GM21528 (cell line): Measurements from ENCODE around the gene HPN.
"Not testable (repeated sequence)": the region's sequence is repeated elsewhere in the genome, so short reads cannot be mapped to it uniquely, and the experiment has no call there.

ENCODE experiments used
- ATAC-seq: cut with Tn5 transposase; IDR thresholded peaks from one replicate; pipeline ENCODE4 v1.9.1; 2021; ENCODE audit warnings: mild to moderate bottlenecking, moderate library complexity; ENCODE audit not compliant: unreplicated experiment, low FRiP score

Gene HPN

DNA sequence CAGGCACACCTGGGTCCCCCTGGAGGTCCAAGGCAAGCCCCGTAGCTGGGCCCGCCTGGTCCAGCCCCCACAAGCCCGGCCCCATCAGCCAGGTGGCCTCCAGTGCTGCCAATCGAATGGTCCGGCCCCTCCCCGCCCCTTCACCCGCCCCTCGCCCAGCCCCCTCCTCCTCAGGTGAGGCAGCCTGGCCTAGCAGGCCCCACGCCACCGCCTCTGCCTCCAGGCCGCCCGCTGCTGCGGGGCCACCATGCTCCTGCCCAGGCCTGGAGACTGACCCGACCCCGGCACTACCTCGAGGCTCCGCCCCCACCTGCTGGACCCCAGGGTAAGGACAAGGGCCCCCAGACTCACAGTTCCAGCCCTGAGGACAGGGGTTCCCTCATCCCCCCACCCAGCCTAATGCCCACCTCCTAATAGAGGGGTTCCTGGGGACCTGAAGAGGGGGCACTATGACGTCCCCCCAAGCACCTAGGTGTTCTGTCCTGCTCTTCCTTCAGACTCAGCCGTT is at the start of gene HPN:
HPN (plus strand) TSS at position 174 of the 508 bp plus-strand sequence. CDS start 786 bp downstream, outside the sequence.
- no peak for ATAC-seq

DNA sequence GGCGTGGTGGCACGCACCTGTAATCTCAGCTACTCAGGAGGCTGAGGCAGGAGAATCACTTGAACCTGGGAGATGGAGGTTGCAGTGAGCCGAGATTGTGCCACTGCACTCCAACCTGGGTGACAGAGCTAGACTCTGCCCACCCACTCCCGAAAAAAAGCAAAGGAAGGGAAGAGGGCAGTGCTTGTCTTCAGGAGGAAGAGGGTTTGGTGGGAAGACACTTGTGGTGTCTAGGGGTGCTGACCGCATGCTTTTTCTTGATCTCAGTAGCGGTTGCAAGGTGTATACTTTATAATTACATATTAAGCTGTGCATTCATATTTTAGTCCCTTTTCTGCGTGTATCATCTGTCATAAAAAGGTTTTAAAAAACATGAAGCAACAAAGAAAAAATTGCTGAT is 48.9 kb upstream of the HPN start:
- ATAC-seq: not testable (repeated sequence)

DNA sequence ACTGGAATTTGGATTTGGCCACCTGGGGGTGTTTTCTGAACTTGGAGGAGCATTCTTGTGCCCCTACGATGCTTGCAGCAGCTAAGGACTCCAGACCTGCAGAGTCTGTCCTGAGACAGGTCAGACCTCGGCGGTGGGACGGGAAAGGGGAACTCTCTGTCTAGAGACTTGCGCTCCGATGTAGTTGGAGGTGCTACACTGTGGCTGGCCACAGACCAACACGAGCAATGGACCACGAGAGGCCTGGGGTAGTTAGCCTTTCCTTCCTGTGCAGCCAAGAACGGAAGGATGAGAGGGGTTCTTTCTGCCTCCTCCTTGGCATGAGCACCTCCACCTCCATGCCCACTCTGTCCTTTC is 47.3 kb upstream of the HPN start:
- no peak for ATAC-seq

DNA sequence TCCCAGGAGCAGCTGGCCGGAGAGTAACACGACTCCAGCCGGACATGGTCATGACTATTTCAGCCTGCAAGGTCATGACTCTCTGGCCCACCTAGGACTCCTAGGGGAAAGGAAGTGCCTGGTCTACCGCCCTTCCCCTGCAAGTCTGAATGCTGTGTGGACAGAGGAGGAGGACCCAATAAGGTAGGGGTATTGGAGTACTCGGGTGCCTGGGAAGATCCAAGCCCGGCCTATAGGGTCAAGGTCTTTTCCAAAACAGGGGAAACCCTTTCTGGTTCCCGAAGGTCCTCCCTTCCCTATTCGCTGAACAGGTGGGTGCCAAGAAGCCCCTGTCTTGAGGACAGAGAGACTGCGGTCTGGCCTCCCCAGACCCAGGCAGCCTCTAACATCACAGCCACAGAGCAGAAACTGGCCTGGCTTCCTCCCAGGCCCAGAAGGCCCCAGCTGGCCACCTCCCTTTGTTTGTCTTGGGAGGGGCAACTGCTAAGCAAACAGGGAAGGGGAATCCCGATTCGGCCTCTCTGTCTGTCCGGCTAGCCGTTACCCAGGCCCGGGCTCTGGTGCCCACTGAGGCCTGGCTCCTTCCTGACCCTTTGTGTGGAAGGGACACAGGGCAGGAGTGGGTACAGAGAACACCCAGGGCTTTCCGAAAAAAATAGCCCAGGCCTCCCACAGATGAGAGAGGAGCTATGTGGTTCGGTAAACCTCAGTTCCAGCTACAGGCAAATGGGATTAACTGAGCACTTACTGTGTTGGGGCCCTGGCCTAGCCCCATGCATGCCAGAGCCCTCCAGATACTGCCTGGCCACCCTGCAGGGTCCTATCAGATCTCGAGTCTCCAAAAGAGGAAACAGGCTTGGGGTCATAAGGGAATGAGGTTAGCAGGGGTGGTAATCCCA is 46.6 kb upstream of the HPN start:
- no peak for ATAC-seq

DNA sequence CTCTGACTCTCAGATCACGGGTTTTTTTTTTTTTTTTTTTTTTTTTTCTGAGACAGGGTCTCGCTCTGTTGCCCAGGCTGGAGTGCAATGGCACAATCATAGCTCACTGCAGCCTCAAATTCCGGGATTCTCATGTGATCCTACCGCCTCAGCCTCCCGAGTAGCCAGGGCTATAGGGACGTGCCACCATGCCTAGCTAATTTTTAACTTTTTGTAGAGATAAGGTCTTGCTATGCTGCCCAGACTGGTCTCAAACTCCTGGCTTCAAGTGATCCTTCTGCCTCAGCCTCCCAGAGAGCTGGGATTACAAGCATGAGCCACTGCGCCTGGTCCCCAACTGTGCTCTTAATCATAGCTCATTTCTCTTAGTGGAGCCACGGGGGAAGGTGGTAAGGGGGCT is 46.0 kb upstream of the HPN start:
- ATAC-seq: no peak

DNA sequence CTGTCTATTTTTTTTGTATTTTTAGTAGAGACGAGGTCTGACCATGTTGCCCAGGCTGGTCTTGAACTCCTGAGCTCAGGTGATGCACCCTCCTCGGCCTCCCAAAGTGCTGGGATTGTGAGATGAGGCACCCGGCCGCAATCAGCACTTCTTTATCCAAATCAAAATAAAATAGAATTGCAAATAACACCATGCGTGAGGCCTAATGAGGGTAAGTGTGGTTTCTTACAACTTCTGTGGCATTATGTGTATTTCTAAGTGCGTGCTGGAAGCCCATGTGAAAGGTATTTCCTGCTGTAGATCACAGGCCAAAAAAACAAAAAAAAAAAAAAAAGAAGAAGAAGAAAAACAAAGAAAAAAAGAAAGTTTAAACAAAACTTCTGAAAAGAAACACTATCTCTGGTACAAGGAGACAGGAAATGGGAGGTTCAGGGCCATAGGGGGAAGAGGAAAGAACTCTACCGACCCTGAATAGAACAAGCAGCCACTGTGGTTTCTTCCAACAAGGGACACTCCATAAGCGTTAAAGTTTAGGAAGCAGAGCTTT is 44.4 kb upstream of the HPN start:
- ATAC-seq: no peak

DNA sequence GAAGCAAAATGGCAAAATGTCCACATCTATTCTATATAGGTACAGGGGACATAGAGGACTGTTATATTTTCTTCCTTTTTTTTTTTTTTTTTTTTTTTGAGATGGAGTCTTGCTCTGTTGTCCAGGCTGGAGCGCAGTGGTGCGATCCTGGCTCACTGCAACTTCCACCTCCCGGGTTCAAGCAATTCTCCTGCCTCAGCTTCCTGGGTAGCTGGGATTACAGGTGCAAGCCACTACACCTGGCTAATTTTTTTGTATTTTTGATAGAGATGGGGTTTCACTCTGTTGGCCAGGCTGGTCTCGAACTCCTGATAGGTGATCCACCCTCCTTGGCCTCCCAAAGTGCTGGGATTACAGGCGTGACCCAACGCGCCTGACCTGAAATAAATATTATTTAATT is 43.3 kb upstream of the HPN start:
- ATAC-seq: not testable (repeated sequence)

DNA sequence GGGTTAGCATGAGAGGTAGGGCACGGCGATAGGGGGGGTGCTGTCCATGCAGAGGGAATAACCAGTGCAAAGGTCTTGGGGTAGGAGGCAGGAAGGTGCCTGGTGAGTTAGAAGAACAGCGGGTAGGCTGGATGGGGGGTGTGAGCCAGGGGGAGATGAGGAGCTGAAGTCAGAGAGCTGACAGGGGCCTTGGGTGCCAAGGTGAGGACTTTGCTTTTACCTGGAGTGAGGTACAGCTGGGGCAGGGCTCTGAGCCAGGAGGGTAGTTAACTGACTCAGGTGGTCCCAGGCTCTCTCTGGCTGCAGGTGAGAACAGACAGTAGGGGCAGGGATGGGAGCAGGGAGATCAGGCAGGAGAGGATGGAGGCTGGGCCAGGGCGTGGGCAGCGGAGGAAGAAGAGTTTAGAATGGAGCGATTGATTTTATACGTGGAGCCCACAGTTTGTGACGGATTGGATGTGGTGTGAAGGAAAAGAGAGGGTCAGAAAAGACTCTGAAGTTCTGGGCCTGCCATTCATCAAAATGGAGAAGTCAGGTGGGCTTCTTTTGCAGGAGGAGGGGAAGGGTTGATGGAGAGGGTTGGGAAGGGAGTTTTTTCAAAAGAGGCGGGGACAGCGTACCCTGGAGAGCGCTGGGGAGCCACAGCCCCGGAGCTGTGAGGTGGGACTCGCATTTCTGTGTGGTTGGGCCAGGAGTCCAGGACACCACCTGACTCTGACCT is 42.6 kb upstream of the HPN start:
- no peak for ATAC-seq

DNA sequence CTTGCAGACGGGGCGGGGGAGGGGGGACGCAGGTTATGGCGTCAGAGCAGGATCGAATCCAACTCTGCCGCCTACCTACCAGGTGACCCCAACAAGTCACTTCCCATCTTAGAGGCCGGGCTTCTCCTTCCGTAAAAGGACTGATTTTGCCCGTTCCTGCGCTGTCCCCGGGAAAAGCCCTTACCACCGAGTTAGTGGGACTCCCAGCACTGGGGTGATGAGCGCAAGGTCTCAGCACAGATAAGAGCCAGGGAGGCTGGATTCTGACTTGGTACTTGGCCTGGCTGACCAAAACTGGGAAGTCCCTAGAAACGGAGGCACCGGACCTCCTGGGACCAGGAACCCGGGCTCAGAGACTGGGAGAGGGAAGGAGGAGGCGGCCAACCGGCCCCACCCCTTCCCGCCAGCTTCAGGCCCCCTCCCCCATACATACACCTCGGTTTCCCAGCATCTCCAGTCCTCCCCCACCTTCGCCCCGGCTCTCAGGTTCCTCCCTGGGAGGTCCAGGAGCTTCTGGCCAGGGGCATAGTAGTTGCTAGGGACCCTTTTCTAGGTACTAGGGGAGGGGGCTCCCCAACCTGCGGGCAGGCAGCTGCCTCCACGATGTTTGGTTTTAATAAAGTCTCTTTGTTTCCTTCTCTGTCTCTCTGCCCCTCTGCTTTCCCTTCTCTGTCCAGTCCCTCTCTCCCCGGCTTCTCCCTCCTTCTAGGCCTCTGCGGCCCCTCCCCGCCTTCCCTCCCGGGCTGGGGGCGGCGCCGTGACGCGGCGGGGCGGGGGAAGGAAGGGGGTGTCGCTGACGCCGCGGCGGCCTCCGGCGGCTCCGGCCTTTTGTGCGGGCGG is 41.8 kb upstream of the HPN start, which contains the start of gene GRAMD1A:
GRAMD1A (plus strand) TSS at position 826 of the 840 bp plus-strand sequence. CDS start 156 bp downstream, outside the sequence.
- peak; percentile 52 for ATAC-seq

DNA sequence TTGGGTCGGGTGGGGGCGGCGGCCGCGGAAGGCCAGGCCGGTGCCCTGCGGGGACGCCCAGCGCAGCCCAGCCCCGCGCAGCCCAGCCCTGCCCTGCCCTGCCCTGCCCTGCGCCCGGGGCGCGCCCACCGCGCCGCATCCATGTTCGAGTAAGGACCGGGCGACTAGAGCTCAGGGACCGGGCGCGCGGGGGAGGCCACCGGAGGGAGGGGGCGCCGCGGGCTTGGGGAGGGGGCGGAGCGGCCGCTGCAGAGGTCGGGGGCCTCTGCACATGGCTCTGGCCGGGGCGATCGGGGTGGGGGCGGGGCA is 41.2 kb upstream of the HPN start:
- no peak for ATAC-seq

DNA sequence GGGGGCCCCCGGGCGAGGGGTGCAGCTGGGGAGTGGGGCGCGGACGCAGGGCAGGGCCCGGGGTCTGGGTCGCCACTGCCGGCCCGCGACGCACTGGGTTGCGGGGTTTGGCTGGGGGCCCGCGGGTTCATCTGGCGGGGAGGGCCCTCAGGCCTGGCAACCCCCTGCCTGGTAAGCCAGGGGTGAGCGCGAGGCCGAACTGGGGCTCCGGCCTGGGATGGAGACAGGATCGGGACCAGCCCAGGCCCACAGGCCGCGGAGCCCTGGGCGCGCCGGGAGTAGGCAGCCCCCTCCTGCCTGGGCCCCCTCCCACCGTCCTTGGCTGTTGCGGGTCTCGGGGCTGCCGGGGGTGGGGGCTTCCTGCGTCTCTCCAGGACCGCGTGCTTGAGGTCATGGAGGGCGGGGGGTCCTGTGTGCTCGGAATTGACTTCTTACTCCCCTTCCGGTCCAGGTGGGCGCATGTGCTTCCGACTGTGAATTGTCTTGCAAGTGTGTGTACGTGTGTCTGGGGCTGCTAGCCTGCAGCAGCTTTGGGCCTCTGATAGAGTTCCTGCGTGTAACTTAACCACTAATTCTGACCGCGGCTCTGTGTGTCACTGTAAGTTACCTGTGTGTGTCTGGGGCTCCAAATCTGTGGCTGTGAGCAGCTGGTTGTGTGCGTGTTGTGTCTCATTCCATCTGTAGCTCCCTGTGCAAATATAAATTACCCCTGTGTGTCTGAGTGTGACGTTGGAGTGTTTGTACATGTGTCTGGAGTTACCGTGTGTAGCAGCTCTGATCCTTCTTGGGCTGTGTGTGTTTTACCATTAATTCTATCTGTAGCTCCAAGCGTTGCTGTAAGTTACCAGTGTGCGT is 40.6 kb upstream of the HPN start:
- ATAC-seq: no peak

DNA sequence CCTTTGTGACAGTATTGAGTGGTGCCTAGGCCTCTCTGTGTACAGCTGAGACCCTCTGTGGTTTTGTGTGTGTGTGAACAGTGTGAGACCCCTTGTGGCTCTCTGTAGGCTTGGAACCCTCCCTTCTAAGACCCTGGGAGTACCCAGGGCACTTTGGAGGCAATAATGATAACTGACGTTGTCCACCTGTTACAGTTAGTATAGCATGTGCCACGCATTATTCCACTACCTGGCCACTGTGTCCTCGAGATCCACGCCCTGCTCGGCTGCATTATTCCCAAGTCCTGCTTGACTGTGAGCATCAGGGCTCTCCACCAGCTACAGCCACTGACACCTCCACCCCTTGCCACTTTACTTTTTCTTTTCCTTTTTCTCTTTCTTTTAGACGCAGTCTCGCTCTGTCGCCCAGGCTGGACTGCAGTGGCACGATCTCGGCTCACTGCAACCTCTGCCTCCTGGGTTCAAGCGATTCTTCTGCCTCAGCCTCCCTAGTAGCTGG is 39.4 kb upstream of the HPN start:
- no peak for ATAC-seq

DNA sequence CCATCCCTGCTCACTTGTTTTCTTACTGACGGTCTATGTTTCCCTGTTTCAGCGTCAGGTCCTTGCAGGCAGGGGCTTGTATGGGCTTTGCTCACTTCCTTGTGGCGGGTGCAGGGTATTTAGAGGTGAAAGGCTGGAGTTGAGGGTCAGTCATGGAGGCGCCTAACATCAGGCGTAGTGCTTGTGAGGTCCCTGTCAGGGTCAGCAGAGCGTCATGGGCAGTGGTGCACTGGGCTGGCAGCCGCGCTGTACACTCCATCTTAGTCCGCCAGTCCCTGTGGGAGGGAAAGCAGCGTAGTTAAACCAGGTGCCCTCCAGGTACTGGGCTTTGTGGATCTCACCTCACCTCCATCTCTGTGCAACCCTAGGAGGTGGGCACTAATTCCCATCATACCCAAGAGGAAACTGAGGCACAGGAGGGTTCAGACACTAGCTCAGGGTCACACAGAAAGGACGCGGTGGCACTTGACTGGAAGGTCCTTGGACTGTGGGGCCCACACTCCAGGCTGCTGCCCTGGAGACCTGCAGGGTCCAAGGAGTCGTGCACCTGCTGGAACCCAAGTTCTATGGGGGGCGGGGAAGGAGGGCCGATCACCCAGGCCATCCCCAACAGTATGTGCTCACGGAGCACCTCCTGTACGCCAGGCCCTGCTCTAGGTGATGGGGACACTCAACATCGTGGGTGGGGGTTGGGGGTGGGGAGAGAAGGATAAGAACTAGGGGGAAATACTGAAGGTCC is 36.8 kb upstream of the HPN start:
- no peak for ATAC-seq

DNA sequence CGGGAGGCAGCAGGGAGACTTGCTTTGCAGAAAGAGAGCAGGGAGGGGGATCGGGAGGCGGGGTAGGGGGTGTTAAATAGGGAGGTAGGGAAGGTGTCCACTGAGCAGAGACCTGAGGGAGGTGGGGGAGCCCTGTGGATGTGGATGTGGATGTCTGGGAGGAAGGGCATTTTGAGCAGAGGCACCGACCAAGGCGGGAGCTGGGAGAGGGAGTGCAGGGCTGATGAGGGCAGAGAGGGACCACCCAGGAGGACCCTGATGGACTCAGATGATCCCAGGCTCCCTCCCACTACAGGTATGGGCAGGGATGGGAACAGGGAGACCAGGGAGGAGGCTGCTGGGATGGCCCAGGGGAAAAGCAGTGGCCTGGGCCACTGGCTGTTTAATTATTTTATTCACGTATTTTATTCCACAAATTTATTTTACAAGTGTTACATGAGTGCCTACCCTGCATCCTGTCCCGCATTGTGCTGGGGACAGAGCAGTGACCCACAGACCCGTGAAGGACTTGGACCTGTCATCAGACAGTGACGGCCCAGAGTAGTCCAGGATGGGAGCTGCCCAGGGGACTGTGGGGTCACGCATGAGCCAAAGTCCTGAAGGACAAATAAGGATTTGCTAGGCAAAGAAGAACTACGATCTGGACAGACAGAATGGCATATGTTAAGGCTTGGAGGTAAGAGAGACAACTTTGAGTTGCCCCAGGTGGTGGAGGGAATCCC is 36.1 kb upstream of the HPN start:
- no peak for ATAC-seq

DNA sequence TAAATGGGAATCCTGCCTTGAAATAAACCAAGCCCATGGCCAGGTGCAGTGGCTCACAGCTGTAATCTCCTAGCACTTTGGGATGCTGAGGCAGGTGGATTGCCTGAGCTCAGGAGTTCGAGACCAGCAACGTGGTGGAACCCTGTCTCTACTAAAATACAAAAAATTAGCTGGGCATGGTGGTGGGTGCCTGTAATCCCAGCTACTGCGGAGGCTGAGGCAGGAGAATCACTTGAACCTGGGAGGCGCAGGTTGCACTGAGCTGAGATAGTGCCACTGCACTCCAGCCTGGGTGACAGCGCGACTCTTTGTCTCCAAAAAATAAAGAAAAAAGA is 35.5 kb upstream of the HPN start:
- not testable (repeated sequence) for ATAC-seq

DNA sequence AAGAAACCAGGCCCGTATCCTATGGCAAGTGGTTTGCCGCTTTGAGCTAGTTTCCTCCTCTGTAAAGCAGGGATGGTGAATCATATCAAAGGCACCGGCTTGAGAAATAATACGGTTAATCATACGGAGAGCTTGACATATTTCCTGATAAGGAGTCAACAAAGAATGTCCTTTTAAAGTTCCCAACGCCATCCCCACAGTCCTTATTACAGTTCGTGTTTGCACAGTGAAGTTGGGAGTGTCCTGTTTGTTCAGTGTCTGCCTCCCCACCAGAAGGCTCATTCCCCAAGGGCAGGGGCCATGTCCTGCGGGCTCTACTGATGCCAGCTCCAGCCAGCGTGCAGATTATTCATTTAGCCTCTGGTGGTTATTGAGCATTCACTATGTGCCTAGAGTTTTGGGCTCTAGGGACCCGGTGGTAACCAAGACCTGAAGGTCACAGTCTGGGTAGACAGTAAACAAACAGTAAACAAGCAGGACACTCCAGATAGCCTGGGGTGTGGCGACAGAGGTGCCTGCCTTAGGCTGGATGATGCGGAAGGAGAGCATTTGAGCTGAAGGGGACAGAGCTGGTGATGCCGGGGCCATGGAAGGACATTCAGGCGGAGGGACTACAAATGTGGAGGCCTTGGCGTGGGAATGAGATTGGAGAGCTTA is 35.1 kb upstream of the HPN start:
- no peak for ATAC-seq

DNA sequence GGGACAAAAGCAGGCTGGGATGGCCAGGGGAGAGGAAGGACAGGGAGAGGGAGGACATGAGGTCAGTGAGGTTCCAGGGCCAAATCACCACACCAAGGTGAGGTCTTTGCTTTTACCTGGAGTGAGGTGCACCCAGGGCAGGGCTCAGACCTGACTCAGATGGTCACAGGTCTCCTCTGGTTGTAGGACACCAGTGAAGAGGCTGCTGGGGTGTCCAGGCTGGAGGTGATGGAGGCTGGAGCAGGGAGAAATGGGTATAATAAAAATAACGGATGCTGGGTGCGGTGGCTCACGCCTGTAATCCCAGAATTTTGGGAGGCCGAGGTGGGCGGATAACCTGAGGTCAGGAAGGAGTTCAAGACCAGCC is 34.5 kb upstream of the HPN start:
- no peak for ATAC-seq

DNA sequence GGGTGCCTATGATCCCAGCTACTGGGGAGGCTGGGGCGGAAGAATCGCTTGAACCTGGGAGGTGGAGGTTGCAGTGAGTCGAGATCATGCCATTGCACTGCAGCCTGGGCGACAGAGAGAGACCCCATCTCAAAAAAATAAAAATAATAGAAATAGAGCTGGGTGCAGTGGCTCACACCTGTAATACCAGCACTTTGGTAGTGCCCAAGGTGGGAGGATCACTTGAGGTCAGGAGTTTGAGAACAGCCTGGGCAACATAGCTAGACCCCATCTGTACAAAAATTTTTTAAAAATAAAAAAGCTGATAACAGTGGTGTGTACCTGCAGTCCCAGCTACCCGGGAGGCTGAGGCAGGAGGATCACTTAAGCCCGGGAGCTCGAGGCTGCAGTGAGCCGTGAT is 34.1 kb upstream of the HPN start:
- not testable (repeated sequence) for ATAC-seq
